ENCODE data around the gene PIK3C2A.

PIK3C2A gene

DNA sequence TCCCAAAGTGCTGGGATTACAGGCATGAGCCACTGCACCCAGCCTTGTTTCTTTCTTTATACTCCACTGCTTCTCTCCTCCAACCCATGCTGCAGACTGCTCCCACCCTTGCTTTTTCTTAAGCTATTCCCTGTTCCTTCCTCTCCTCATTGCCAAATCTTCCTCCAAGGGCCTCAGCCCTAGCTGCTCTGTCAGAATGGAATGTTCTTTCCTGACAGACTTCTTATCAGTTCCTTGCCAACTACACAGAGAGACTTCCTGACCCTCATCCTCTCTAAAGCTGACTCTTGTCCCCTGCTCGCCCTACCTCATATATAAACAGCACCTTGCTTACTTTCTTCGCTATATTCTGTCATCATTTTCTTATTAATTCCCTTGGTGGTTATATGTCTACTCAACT is 16.9 kb upstream of the PIK3C2A start:
- ChIA-PET POLR2A (ENCODE audit: low non-redundant PET) (no interaction called here), CTCF (no interaction called here)
- no peak for TF ChIP-seq CTCF (conservative IDR thresholded peaks at IDR 0.05; ENCODE audit: low read depth)
- no peak overlapping the region for H3K27ac ChIP-seq
- DNase-seq (ENCODE audit: low spot score), result no peak

DNA sequence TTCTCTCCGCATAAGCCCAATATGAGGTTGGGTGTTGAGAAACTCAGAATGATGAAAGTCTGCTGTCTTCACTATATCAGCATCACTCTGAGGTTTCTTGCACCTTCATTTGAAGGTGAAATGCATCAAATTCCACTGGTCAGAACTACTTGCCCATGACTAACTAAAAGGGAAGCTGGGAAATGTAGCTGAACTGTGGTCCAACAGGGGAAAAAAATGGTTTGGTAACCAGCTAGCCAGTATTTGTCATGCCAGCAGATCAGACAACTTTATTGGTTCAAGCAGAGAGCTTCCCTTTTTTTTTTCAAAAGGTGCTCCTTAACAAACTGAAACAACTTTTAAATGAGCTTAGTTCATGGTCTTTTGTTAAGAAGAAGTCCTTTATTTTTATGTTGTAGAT is 14.2 kb upstream of the PIK3C2A start:
- ChIA-PET CTCF (interaction anchor here (0.6 to 1.1 kb wide), 2 partner anchors 12 to 132 kb away, joined by 3 to 5 read pairs; no protein-coding TSS in a partner anchor), POLR2A (ENCODE audit: low non-redundant PET) (no interaction called here)
- no peak for DNase-seq (ENCODE audit: low spot score)

DNA sequence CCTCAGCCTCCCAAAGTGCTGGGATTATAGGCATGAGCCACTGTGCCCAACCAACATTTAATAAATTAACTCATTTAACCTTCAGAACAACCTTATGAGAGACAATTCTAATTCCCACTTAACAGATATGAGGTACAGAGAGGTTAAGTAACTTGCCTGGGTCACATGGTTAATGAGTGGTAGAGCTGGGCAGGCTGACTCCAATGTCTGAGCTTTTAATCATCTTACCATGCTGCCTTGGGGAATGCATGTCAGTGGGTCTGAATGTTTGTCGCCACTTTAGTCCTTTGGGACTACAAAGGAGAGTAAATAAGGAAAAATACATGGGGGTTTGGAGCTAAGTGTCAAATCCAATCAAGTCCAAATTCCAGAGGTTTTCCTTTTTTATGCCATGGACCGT is 11.2 kb upstream of the PIK3C2A start:
- CTCF ChIA-PET, result interaction anchor here (0.7 kb wide), 1 partner anchor 97 kb away, joined by 3 read pairs; no protein-coding TSS in a partner anchor
- DNase-seq (ENCODE audit: low spot score), result no peak
- no peak overlapping the region for H3K27ac ChIP-seq
- POLR2A ChIA-PET (ENCODE audit: low non-redundant PET), result interaction anchor here (0.5 kb wide), 1 partner anchor 254 kb away, joined by 4 read pairs; no protein-coding TSS in a partner anchor
- TF ChIP-seq CTCF (conservative IDR thresholded peaks at IDR 0.05; ENCODE audit: low read depth), result no peak

More for the DNA sequence above, 14.2 kb upstream of the PIK3C2A start:
- TF ChIP-seq CTCF (conservative IDR thresholded peaks at IDR 0.05; ENCODE audit: low read depth), result no peak
- no peak overlapping the region for H3K27ac ChIP-seq

GRCh38 chr11:17218403-17218802 is 10.6 kb upstream of the PIK3C2A start:
- DNase-seq (ENCODE audit: low spot score), result no peak
- H3K27ac ChIP-seq, result no peak overlapping the region
- CTCF ChIA-PET, result interaction anchor here (0.7 kb wide), 1 partner anchor 97 kb away, joined by 3 read pairs; no protein-coding TSS in a partner anchor
- POLR2A ChIA-PET (ENCODE audit: low non-redundant PET), result interaction anchor here (0.5 kb wide), 1 partner anchor 254 kb away, joined by 4 read pairs; no protein-coding TSS in a partner anchor
- TF ChIP-seq CTCF (conservative IDR thresholded peaks at IDR 0.05; ENCODE audit: low read depth), result no peak

DNA sequence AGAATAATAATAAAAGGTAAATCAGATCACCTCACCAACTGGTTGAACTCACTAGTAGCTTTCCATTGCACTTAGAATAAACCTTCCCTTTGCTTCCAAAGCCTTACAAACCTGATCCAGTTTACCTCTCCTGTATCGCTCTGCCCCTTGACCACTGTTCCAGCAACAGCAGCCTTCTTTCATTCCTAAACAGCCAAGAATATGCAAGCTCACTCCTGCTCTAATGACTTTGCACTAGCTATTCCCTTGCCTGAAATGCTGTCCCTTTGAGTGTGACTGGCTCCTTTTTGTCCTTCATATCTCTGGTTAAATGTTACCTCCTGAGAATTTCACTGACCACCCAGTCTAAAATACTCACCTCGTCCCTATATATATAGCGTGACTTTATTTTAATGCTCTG is 9.6 kb upstream of the PIK3C2A start:
- ChIA-PET POLR2A (ENCODE audit: low non-redundant PET) (interaction anchor here (0.6 kb wide), 1 partner anchor 280 kb away, joined by 3 read pairs; no protein-coding TSS in a partner anchor), CTCF (interaction anchor here (0.6 kb wide), 1 partner anchor 25 kb away, joined by 3 read pairs; no protein-coding TSS in a partner anchor)
- no peak for DNase-seq (ENCODE audit: low spot score)
- H3K27ac ChIP-seq, result no peak overlapping the region
- no peak for TF ChIP-seq CTCF (conservative IDR thresholded peaks at IDR 0.05; ENCODE audit: low read depth)

DNA sequence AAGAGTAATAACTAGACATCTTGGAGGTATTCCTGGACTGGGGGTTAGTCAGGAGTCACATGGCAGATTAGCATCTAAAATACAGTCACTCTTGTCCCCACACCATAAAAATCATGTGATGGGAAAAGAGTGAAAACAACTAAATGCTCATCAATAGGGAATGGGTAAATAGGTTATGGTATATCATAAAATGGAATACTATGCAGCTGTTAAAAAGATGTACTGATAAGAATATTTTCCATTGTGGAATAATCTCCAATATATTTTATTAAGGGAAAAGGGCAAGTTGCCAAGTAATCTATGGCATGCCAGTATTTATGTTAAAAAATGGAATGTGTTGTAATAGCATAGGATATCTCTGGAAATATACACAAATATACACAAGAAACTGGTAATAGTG is 6.6 kb upstream of the PIK3C2A start:
- H3K27ac ChIP-seq, result no peak overlapping the region
- POLR2A ChIA-PET (ENCODE audit: low non-redundant PET), result no interaction called here
- no peak for TF ChIP-seq CTCF (conservative IDR thresholded peaks at IDR 0.05; ENCODE audit: low read depth)
- CTCF ChIA-PET, result no interaction called here
- DNase-seq (ENCODE audit: low spot score), result no peak

All from RWPE1 (cell line).